ENCODE data around the gene COX4I1. TPM values are rescaled to one million over a fixed set of nuclear protein-coding genes. Genes with fewer than 3 reads are reported as not detected.
A peak's percentile ranks its signal among the peaks of the same experiment; 100 is the strongest.

The COX4I1 gene
- total and polyA plus RNA-seq, 9 of the 15 experiments (the other 6 are each of a cell fraction or from before 2014, with no cell fraction given): 651 to 2,356 (median 1,032) TPM

- TF ChIP-seq, protein P1, sequence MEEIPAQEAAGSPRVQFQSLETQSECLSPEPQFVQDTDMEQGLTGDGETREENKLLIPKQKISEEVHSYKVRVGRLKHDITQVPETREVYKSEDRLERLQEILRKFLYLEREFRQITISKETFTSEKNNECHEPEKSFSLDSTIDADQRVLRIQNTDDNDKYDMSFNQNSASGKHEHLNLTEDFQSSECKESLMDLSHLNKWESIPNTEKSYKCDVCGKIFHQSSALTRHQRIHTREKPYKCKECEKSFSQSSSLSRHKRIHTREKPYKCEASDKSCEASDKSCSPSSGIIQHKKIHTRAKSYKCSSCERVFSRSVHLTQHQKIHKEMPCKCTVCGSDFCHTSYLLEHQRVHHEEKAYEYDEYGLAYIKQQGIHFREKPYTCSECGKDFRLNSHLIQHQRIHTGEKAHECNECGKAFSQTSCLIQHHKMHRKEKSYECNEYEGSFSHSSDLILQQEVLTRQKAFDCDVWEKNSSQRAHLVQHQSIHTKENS (CRISPR knock-in tag; IDR thresholded peaks at IDR 0.05): no peak
- TF ChIP-seq NONO (IDR thresholded peaks at IDR 0.05; ENCODE audit: low read depth in 2 of 2, low read length in 1 of 2) (0 out of 4 replicates have a peak, but pooled peaks of 1 of the 2 experiments have one; percentile 40), NR2C1 (IDR thresholded peaks at IDR 0.05) (peak; percentile 37; the same call in 1 of the 2 replicates), NR2C1 (tag; IDR thresholded peaks at IDR 0.05) (no peak), BRF1 (IDR thresholded peaks at IDR 0.05; ENCODE audit: borderline replicate concordance, extremely low read depth, insufficient read length) (no peak), JUND (IDR thresholded peaks at IDR 0.05; ENCODE audit: borderline replicate concordance, low read depth, low read length) (0 out of 2 replicates have a peak, but pooled peaks have one; percentile 28), JUND (tag; IDR thresholded peaks at IDR 0.05; ENCODE audit: borderline replicate concordance, low read depth, low read length) (no peak; the same call in 2 of the 3 replicates), TFAM (CRISPR knock-in tag; conservative IDR thresholded peaks at IDR 0.05) (no peak), FOXK2 (conservative IDR thresholded peaks at IDR 0.05 in 1 of 2, IDR thresholded peaks at IDR 0.05 in 1 of 2; ENCODE audit: low read depth in 2 of 2) (0 out of 4 replicates have a peak, but pooled peaks of 1 of the 2 experiments have one; percentile 42), BDP1 (IDR thresholded peaks at IDR 0.05; ENCODE audit: insufficient read depth, insufficient read length) (no peak), ZNF830 (CRISPR knock-in tag; IDR thresholded peaks at IDR 0.05) (no peak), FOXP4 (CRISPR knock-in tag; IDR thresholded peaks at IDR 0.05; ENCODE audit: borderline replicate concordance) (no peak), ATF7 (IDR thresholded peaks at IDR 0.05) (peak; percentile 79), RBM34 (IDR thresholded peaks at IDR 0.05; ENCODE audit: borderline replicate concordance, insufficient read depth, low read length) (no peak)
- TF ChIP-seq, protein P2, sequence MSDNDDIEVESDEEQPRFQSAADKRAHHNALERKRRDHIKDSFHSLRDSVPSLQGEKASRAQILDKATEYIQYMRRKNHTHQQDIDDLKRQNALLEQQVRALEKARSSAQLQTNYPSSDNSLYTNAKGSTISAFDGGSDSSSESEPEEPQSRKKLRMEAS (CRISPR knock-in tag; IDR thresholded peaks at IDR 0.05): no peak
- TF ChIP-seq, protein P3, sequence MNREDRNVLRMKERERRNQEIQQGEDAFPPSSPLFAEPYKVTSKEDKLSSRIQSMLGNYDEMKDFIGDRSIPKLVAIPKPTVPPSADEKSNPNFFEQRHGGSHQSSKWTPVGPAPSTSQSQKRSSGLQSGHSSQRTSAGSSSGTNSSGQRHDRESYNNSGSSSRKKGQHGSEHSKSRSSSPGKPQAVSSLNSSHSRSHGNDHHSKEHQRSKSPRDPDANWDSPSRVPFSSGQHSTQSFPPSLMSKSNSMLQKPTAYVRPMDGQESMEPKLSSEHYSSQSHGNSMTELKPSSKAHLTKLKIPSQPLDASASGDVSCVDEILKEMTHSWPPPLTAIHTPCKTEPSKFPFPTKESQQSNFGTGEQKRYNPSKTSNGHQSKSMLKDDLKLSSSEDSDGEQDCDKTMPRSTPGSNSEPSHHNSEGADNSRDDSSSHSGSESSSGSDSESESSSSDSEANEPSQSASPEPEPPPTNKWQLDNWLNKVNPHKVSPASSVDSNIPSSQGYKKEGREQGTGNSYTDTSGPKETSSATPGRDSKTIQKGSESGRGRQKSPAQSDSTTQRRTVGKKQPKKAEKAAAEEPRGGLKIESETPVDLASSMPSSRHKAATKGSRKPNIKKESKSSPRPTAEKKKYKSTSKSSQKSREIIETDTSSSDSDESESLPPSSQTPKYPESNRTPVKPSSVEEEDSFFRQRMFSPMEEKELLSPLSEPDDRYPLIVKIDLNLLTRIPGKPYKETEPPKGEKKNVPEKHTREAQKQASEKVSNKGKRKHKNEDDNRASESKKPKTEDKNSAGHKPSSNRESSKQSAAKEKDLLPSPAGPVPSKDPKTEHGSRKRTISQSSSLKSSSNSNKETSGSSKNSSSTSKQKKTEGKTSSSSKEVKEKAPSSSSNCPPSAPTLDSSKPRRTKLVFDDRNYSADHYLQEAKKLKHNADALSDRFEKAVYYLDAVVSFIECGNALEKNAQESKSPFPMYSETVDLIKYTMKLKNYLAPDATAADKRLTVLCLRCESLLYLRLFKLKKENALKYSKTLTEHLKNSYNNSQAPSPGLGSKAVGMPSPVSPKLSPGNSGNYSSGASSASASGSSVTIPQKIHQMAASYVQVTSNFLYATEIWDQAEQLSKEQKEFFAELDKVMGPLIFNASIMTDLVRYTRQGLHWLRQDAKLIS (CRISPR knock-in tag; IDR thresholded peaks at IDR 0.05): no peak
- TF ChIP-seq, protein P4, sequence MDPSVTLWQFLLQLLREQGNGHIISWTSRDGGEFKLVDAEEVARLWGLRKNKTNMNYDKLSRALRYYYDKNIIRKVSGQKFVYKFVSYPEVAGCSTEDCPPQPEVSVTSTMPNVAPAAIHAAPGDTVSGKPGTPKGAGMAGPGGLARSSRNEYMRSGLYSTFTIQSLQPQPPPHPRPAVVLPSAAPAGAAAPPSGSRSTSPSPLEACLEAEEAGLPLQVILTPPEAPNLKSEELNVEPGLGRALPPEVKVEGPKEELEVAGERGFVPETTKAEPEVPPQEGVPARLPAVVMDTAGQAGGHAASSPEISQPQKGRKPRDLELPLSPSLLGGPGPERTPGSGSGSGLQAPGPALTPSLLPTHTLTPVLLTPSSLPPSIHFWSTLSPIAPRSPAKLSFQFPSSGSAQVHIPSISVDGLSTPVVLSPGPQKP (CRISPR knock-in tag; IDR thresholded peaks at IDR 0.05): no peak
Measured at GRCh38 chr16:85821390-85822135, 22.1 kb downstream of the COX4I1 start (continued).
